Hepatocyte (in vitro differentiated cells): ENCODE results near the gene AIFM1. TPM values are rescaled to one million over a fixed set of nuclear protein-coding genes. Genes with fewer than 3 reads are reported as not detected.

Source experiments
- DNase-seq: peaks from one replicate; pipeline ENCODE4 v3.0.0-alpha.2; 2016; ENCODE audit warnings: low spot score
- H2AFZ ChIP-seq: fragments of 200-600 bp; sonication (generic); 2 replicates; pipeline ENCODE4 v1.6.0; 2016; ENCODE audit warnings: antibody characterized with exemption, mild to moderate bottlenecking
- H3K27ac ChIP-seq: fragments of 200-600 bp; sonication (generic); 2 replicates; pipeline ENCODE4 v1.5.1; 2016; ENCODE audit warnings: mild to moderate bottlenecking
- H3K27me3 ChIP-seq: fragments of 200-600 bp; sonication (generic); 2 replicates; pipeline ENCODE4 v1.6.1; 2016
- H3K36me3 ChIP-seq: fragments of 200-600 bp; sonication (generic); replicated peaks from 2 replicates; pipeline ENCODE4 v1.5.1; 2016; ENCODE audit warnings: low read depth; ENCODE audit not compliant: insufficient read depth
- H3K4me1 ChIP-seq: fragments of 200-600 bp; sonication (generic); 2 replicates; pipeline ENCODE4 v1.5.1; 2016; ENCODE audit warnings: mild to moderate bottlenecking, moderate library complexity; ENCODE audit not compliant: insufficient read depth
- H3K4me2 ChIP-seq: fragments of 200-600 bp; sonication (generic); 2 replicates; pipeline ENCODE4 v1.6.0; 2016
- H3K4me3 ChIP-seq: fragments of 200-600 bp; sonication (generic); 2 replicates; pipeline ENCODE4 v1.5.1; 2016; ENCODE audit warnings: mild to moderate bottlenecking
- H3K79me2 ChIP-seq: fragments of 200-600 bp; sonication (generic); 2 replicates; pipeline ENCODE4 v1.6.0; 2017; ENCODE audit warnings: mild to moderate bottlenecking
- H3K9me2 ChIP-seq: fragments of 200-600 bp; sonication (generic); replicated peaks from 2 replicates; pipeline ENCODE4 v1.6.0; 2017; ENCODE audit warnings: mild to moderate bottlenecking; ENCODE audit not compliant: insufficient read depth
- H3K9me3 ChIP-seq: fragments of 200-600 bp; sonication (generic); 2 replicates; pipeline ENCODE4 v1.5.1; 2016; ENCODE audit warnings: low read depth, mild to moderate bottlenecking
- H4K20me1 ChIP-seq: fragments of 200-600 bp; sonication (generic); 2 replicates; pipeline ENCODE4 v1.6.0; 2016; ENCODE audit warnings: mild to moderate bottlenecking; ENCODE audit not compliant: insufficient read depth, poor library complexity, severe bottlenecking
- CTCF ChIP-seq: fragments of 200-600 bp; sonication (generic); IDR thresholded peaks from 2 replicates; pipeline ENCODE4 v1.5.1; 2016; ENCODE audit warnings: antibody characterized with exemption, mild to moderate bottlenecking; ENCODE audit not compliant: poor library complexity
- EZH2 ChIP-seq: fragments of 200-600 bp; sonication (generic); IDR thresholded peaks from 2 replicates; pipeline ENCODE4 v1.6.1; 2016; ENCODE audit warnings: antibody characterized with exemption, mild to moderate bottlenecking, borderline replicate concordance
- EZH2phosphoT487 ChIP-seq: fragments of 200-600 bp; sonication (generic); IDR thresholded peaks from one replicate; pipeline ENCODE4 v1.6.1; 2018; ENCODE audit warnings: antibody characterized with exemption, mild to moderate bottlenecking, low read depth, moderate library complexity; ENCODE audit not compliant: unreplicated experiment, severe bottlenecking
- WGBS: methylation state at CpG from one replicate; pipeline ENCODE4 v1.1.6; 2016; ENCODE audit warnings: low lambda C conversion rate; ENCODE audit errors: missing lambda C conversion rate; 5-methylcytosine and 5-hydroxymethylcytosine counted together
- polyA plus RNA-seq: library from polyadenylated mRNA; unstranded; fragments of >200 nt; fragmentation: Nextera tagmentation; extraction: Ambion mirVana; gene quantifications from 2 replicates; pipeline ENCODE4 v1.2.1, GENCODE V29; 2016
- total RNA-seq: library from RNA; depleted of rRNA; stranded (reverse); fragments of >200 nt; gene quantifications from 2 replicates; pipeline ENCODE4 v1.2.3, GENCODE V29; 2014

The AIFM1 gene
- total and polyA plus RNA-seq, 2 experiments from 2014 or later: 54.9 to 70.8 TPM

DNA sequence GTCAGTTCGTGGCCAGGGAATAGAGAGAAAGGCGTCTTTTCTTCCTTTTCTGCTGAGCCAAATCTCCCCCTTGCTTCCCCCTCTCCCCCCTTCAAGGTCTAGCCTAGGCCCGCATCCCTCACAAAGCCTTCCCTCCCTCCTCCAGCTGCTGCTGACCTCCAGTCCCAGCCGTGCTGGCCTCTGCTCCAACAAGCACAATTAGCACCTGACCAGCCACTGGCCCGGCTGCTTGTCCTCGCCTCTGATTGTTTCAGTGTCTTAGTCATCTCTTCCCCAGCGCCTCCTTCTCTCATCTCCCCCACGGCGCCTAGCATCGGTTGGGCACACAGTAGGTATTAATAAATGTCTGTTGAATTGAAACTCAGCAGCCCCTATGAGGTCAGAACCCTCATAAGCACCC lies 59.6 kb downstream of the AIFM1 start:
- Histone ChIP-seq H4K20me1 (no peaks in the 10 kb centered on the region), H3K27ac (peak overlapping the region; percentile 57), H3K9me2 (no peaks in the 10 kb centered on the region), H3K4me1 (no peaks in the 10 kb centered on the region), H2AFZ (no peak overlapping the region), H3K79me2 (peaks cover 64% of the 10 kb centered on the region), H3K36me3 (no peaks in the 10 kb centered on the region), H3K4me2 (peak overlapping the region; percentile 25), H3K4me3 (no peak overlapping the region), H3K27me3 (no peaks in the 10 kb centered on the region), H3K9me3 (no peaks in the 10 kb centered on the region)
- DNase-seq: no peak
- 76% methylated on average over 9 of the region's 10 CpGs for WGBS
- no peak for TF ChIP-seq CTCF
- no peak for TF ChIP-seq EZH2phosphoT487
- TF ChIP-seq EZH2: no peak

DNA sequence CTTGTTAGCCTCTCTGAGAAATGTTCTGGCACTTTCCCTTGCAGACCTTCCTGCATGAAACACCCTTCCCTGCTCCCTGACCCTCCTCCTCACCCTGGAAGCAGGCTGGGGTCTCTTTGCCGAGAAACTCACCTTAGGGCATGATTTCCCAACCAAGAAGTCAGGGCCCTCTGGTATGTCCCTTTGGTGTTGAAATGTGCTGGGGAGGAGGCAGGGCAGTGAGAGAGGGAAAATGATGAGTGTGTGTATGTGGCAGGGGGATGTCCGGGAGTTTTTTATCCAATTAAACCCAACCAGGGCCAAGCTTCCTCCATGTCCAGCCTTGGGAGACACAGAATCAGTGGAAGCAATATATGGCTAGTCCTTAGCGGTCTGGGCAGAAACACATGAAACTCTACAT lies 60.4 kb downstream of the AIFM1 start:
- DNase-seq: no peak
- H3K4me3 ChIP-seq: no peak overlapping the region
- no peaks in the 10 kb centered on the region for H3K4me1 ChIP-seq
- H3K4me2 ChIP-seq: no peak overlapping the region
- no peak overlapping the region for H2AFZ ChIP-seq
- H3K9me2 ChIP-seq: no peaks in the 10 kb centered on the region
- no peaks in the 10 kb centered on the region for H3K9me3 ChIP-seq
- H4K20me1 ChIP-seq: no peaks in the 10 kb centered on the region
- H3K27me3 ChIP-seq: no peaks in the 10 kb centered on the region
- 71% methylated on average over 3 of the region's 3 CpGs for WGBS
- peak overlapping the region; percentile 57 for H3K27ac ChIP-seq
- TF ChIP-seq EZH2phosphoT487: no peak
- peaks cover 72% of the 10 kb centered on the region for H3K79me2 ChIP-seq
- no peaks in the 10 kb centered on the region for H3K36me3 ChIP-seq

DNA sequence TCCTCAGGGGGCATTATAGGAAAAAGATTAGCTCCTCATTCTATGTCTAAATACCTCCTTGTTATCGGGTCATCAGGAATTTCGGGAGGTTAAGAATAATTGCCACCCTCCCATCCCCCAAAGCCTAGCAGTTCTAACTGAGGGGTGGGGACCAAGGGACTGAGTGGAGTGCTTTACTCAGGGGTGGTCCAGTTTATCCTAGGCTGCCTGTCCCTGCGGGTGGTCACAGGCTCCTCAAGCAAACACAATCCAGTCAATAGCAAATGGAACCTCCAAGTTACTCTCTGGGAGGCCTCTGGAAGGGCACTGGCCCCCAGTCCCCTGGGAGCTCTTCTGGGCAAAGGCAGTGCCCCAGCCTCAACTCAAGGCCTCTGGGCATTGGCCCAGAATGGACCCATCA lies 62.0 kb downstream of the AIFM1 start:
- peaks cover 3% of the 10 kb centered on the region for H3K4me1 ChIP-seq
- TF ChIP-seq EZH2phosphoT487 (no peak), EZH2 (no peak), CTCF (no peak)
- no peak overlapping the region for H2AFZ ChIP-seq
- no peak overlapping the region for H3K4me2 ChIP-seq
- no peak for DNase-seq
- no peaks in the 10 kb centered on the region for H3K27me3 ChIP-seq
- H3K27ac ChIP-seq: no peak overlapping the region
- no peaks in the 10 kb centered on the region for H3K9me3 ChIP-seq
- H3K4me3 ChIP-seq: no peak overlapping the region
- WGBS: 59% methylated on average over 3 of the region's 3 CpGs
- H4K20me1 ChIP-seq: no peaks in the 10 kb centered on the region
- H3K36me3 ChIP-seq: no peaks in the 10 kb centered on the region
- no peaks in the 10 kb centered on the region for H3K9me2 ChIP-seq
- H3K79me2 ChIP-seq: peaks cover 86% of the 10 kb centered on the region

GRCh38 chrX:130100180-130100579 lies 65.5 kb downstream of the AIFM1 start:
- Histone ChIP-seq H3K4me1 (peaks cover 14% of the 10 kb centered on the region), H3K27ac (no peak overlapping the region), H3K4me2 (no peak overlapping the region), H3K4me3 (no peak overlapping the region), H4K20me1 (no peaks in the 10 kb centered on the region), H3K9me3 (no peaks in the 10 kb centered on the region), H3K79me2 (peaks cover 59% of the 10 kb centered on the region), H3K9me2 (no peaks in the 10 kb centered on the region), H3K36me3 (no peaks in the 10 kb centered on the region), H2AFZ (no peak overlapping the region), H3K27me3 (no peaks in the 10 kb centered on the region)
- TF ChIP-seq CTCF (no peak), EZH2phosphoT487 (no peak), EZH2 (no peak)
- WGBS: 77% methylated on average over 5 of the region's 5 CpGs
- DNase-seq: no peak
